IMR-90 (cell line): ENCODE results near the gene KBTBD12. TPM values are rescaled to one million over a fixed set of nuclear protein-coding genes. Genes with fewer than 3 reads are reported as not detected.
A peak's percentile ranks its signal among the peaks of the same experiment; 100 is the strongest.

Experiments used
- ATAC-seq: fragments of 200-7000 bp; cut with Tn5 transposase; 2 replicates; pipeline ENCODE4 v1.9.1; 2020; ENCODE audit warnings: low read depth, mild to moderate bottlenecking, moderate library complexity
- BruUV-seq: library from RNA; stranded (reverse); fragments of 400-500 nt; replicated peaks from 2 replicates; lab custom pipeline; 2021; lab: Mats Ljungman, UMichigan
- CTCF ChIA-PET: fragments of 300-600 bp; formaldehyde crosslinking; extraction: SDS; loops from one replicate; lab custom pipeline; 2021; ENCODE audit warnings: antibody characterized with exemption; lab: Yijun Ruan, JAX
- POLR2A ChIA-PET: fragments of 300-600 bp; sonication (Branson Sonifier 250); formaldehyde crosslinking; loops from one replicate; lab custom pipeline; 2022; ENCODE audit warnings: antibody characterized with exemption; ENCODE audit not compliant: unreplicated experiment; lab: Charles Lee
- DNase-seq: peaks from one replicate; pipeline ENCODE4 v3.0.0; 2013
- H2AFZ ChIP-seq: replicated peaks from 2 replicates; pipeline ENCODE3; 2013; ENCODE audit warnings: low read length, mild to moderate bottlenecking; ENCODE audit not compliant: poor library complexity
- H2AK5ac ChIP-seq: 2 replicates; pipeline ENCODE4 v1.6.1; 2013; ENCODE audit warnings: low read depth, low read length, inconsistent platforms
- H2AK9ac ChIP-seq: replicated peaks from 2 replicates; pipeline ENCODE3; 2013; ENCODE audit warnings: mild to moderate bottlenecking, low read depth, low read length, moderate library complexity; ENCODE audit not compliant: poor library complexity
- H2BK120ac ChIP-seq: 2 replicates; pipeline ENCODE4 v1.6.1; 2013; ENCODE audit warnings: low read depth, low read length, inconsistent platforms
- H2BK15ac ChIP-seq: 3 replicates; pipeline ENCODE4 v1.6.1; 2013; ENCODE audit warnings: low read depth, low read length, inconsistent platforms
- H2BK20ac ChIP-seq: 2 replicates; pipeline ENCODE4 v1.6.1; 2013; ENCODE audit warnings: low read depth, mild to moderate bottlenecking, inconsistent platforms, low read length, moderate library complexity
- H2BK5ac ChIP-seq: 2 replicates; pipeline ENCODE4 v1.6.1; 2013; ENCODE audit warnings: mild to moderate bottlenecking, low read depth, low read length, inconsistent platforms; ENCODE audit not compliant: poor library complexity, severe bottlenecking
- H3K14ac ChIP-seq: replicated peaks from 2 replicates; pipeline ENCODE4 v1.6.1; 2013; ENCODE audit warnings: low read depth, low read length, inconsistent platforms
- H3K18ac ChIP-seq: 2 replicates; pipeline ENCODE4 v1.6.1; 2013; ENCODE audit warnings: low read depth, low read length, control low read depth
- H3K23ac ChIP-seq: 2 replicates; pipeline ENCODE4 v1.6.1; 2013; ENCODE audit warnings: low read depth, low read length, inconsistent platforms
- H3K27ac ChIP-seq: 2 replicates; pipeline ENCODE4 v1.5.1; 2013; ENCODE audit warnings: mild to moderate bottlenecking, control low read depth, low read length; ENCODE audit not compliant: insufficient read depth
- H3K27me3 ChIP-seq: 2 replicates; pipeline ENCODE4 v1.6.1; 2013; ENCODE audit warnings: low read length; ENCODE audit not compliant: control insufficient read depth, insufficient read depth
- H3K36me3 ChIP-seq: 2 replicates; pipeline ENCODE4 v1.6.1; 2013; ENCODE audit warnings: low read length, mixed read lengths; ENCODE audit not compliant: control insufficient read depth, insufficient read depth
- H3K4ac ChIP-seq: 2 replicates; pipeline ENCODE4 v1.6.1; 2013; ENCODE audit warnings: low read depth, low read length, inconsistent platforms
- H3K4me1 ChIP-seq: 2 replicates; pipeline ENCODE4 v1.6.1; 2013; ENCODE audit warnings: low read length, mixed read lengths; ENCODE audit not compliant: control insufficient read depth, insufficient read depth
- H3K4me2 ChIP-seq: 2 replicates; pipeline ENCODE4 v1.6.1; 2013; ENCODE audit warnings: low read depth, mild to moderate bottlenecking, control low read depth, low read length, moderate library complexity
- H3K4me3 ChIP-seq: 2 replicates; pipeline ENCODE4 v1.5.1; 2013; ENCODE audit warnings: low read depth, mild to moderate bottlenecking, control low read depth, low read length, moderate library complexity; ENCODE audit not compliant: insufficient read depth
- H3K56ac ChIP-seq: 2 replicates; pipeline ENCODE4 v1.6.1; 2013; ENCODE audit warnings: low read length, inconsistent platforms; ENCODE audit not compliant: insufficient read depth; ENCODE audit errors: extremely low read depth
- H3K79me1 ChIP-seq, 2 experiments: 2 replicates each; pipeline ENCODE4 v1.6.1; 2013; ENCODE audit warnings: low read length in 2 of 2, inconsistent platforms in 1 of 2, low read depth in 1 of 2
- H3K9ac ChIP-seq: 2 replicates; pipeline ENCODE4 v1.6.1; 2013; ENCODE audit warnings: low read depth, low read length, control low read depth
- H3K9me1 ChIP-seq: 2 replicates; pipeline ENCODE4 v1.6.1; 2013; ENCODE audit warnings: low read length, inconsistent platforms; ENCODE audit not compliant: insufficient read depth
- H3K9me3 ChIP-seq: 2 replicates; pipeline ENCODE4 v1.6.1; 2013; ENCODE audit warnings: low read length; ENCODE audit not compliant: control insufficient read depth, insufficient read depth
- H4K20me1 ChIP-seq: 2 replicates; pipeline ENCODE4 v1.6.1; 2013; ENCODE audit warnings: low read length, inconsistent platforms; ENCODE audit not compliant: insufficient read depth
- H4K5ac ChIP-seq: 2 replicates; pipeline ENCODE4 v1.6.1; 2013; ENCODE audit warnings: mild to moderate bottlenecking, low read depth, low read length, control low read depth
- H4K8ac ChIP-seq, 2 experiments: 2 replicates each; pipeline ENCODE4 v1.6.1; 2013; ENCODE audit warnings: low read depth in 2 of 2, low read length in 2 of 2, control low read depth in 1 of 2, inconsistent platforms in 1 of 2
- H4K91ac ChIP-seq: 2 replicates; pipeline ENCODE4 v1.6.1; 2013; ENCODE audit warnings: low read depth, low read length, inconsistent platforms; ENCODE audit not compliant: insufficient read depth
- CHD1 ChIP-seq: IDR thresholded peaks from 2 replicates; pipeline ENCODE4 v1.6.1; 2012; ENCODE audit warnings: low read depth, low read length, improper control_type of control experiment
- ELK1 ChIP-seq: fragments of 150-350 bp; IDR thresholded peaks from 2 replicates; pipeline ENCODE4 v1.6.1; 2016; ENCODE audit warnings: low read depth, mild to moderate bottlenecking, low read length, moderate library complexity, borderline replicate concordance
- RAD21 ChIP-seq: IDR thresholded peaks from 2 replicates; pipeline ENCODE4 v1.6.1; 2012; ENCODE audit warnings: low read length, improper control_type of control experiment
- RCOR1 ChIP-seq: IDR thresholded peaks from 2 replicates; pipeline ENCODE4 v1.6.1; 2012; ENCODE audit warnings: mild to moderate bottlenecking, low read length, improper control_type of control experiment; ENCODE audit not compliant: insufficient replicate concordance
- RFX5 ChIP-seq: IDR thresholded peaks from 2 replicates; pipeline ENCODE4 v1.8.0; 2012; ENCODE audit warnings: low read depth, mild to moderate bottlenecking, low read length, moderate library complexity
- SMC3 ChIP-seq: fragments of 150-350 bp; IDR thresholded peaks from 2 replicates; pipeline ENCODE4 v1.6.1; 2016; ENCODE audit warnings: low read depth, mild to moderate bottlenecking, antibody characterized with exemption, low read length, moderate library complexity
- WGBS, 2 experiments: methylation state at CpG; one replicate each; pipeline versions ENCODE4 v1.1.5 to v1.1.7; 2013; ENCODE audit warnings: missing lambda C conversion rate in 2 of 2; ENCODE audit not compliant: insufficient read length in 1 of 2; ENCODE audit errors: extremely low coverage in 2 of 2; 5-methylcytosine and 5-hydroxymethylcytosine counted together
- dilution Hi-C: fragments of 300-500 bp; cut with HindIII; formaldehyde crosslinking; loops from one replicate; pipeline ENCODE4 v1.14.3; 2018; ENCODE audit warnings: low sequenced_read_pairs; ENCODE audit not compliant: unreplicated experiment
- in situ Hi-C: fragments of 300-500 bp; cut with MboI; formaldehyde crosslinking; loops from 3 replicates; pipeline ENCODE4 v1.14.3; 2019; ENCODE audit warnings: low sequenced_read_pairs, inconsistent platforms, mixed read lengths
- intact Hi-C: fragments of 100-400 bp; cut with micrococcal nuclease; formaldehyde crosslinking; loops from 2 replicates; pipeline ENCODE4 v1.10.0; 2022
- polyA plus RNA-seq, 3 experiments: library from polyadenylated mRNA; depleted of rRNA; stranded (reverse); fragments of >200 nt; gene quantifications; 2 replicates each; pipeline ENCODE4 v1.2.3, GENCODE V29; 2012; ENCODE audit warnings: low replicate concordance in 1 of 3
- total RNA-seq: library from RNA; depleted of rRNA; stranded (reverse); fragments of >200 nt; gene quantifications from 2 replicates; pipeline ENCODE4 v1.2.3, GENCODE V29; 2012

Gene KBTBD12
- total and polyA plus RNA-seq, 2 of the 4 experiments (the other 2 are of a cell fraction) = not detected

DNA sequence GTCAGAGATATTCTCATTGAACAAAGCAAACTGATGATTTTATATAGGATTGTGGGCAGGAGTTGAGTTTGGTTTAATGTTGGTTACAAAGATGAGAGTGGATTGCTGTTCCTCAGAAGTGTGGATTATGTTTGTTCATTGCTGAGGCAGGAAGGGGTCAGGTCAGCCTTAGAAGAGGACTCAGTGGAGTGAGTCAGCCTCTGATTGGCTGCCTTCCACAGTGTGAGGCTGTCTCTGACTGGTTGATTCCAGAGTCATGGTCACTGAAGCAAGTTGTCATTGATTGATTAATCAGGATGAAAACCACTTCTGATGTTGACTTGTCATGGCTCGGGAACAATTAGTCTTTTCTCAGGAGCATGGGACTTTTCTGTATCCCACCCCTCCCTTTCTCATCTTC is 36.2 kb downstream of the KBTBD12 start:
- Histone ChIP-seq H3K9ac (no peak overlapping the region), H2AK5ac (no peak overlapping the region), H3K9me3 (no peaks in the 10 kb centered on the region), H3K79me1 (no peaks in the 10 kb centered on the region), H4K91ac (no peak overlapping the region), H3K9me1 (no peaks in the 10 kb centered on the region), H3K18ac (no peak overlapping the region), H3K4me1 (0 out of 2 replicates have a peak, but pooled peaks cover 3% of the 10 kb centered on the region), H4K20me1 (no peaks in the 10 kb centered on the region), H3K14ac (no peak overlapping the region), H2BK120ac (no peak overlapping the region), H3K27ac (no peak overlapping the region), H3K36me3 (no peaks in the 10 kb centered on the region), H3K56ac (no peak overlapping the region), H3K4me2 (no peak overlapping the region), H3K4me3 (no peak overlapping the region), H4K8ac (no peak overlapping the region), H4K5ac (no peak overlapping the region), H3K27me3 (peaks cover 16% of the 10 kb centered on the region), H3K4ac (no peak overlapping the region), H2BK5ac (no peak overlapping the region), H2AFZ (no peak overlapping the region), H2BK20ac (no peak overlapping the region), H2BK15ac (no peak overlapping the region), H2AK9ac (no peak overlapping the region), H3K23ac (no peak overlapping the region)
- intact Hi-C loops = loop anchor here (5.0 kb wide), 1 partner anchor 94 kb away; no protein-coding TSS in a partner anchor
- ChIA-PET CTCF (no interaction called here), POLR2A (no interaction called here)
- ATAC-seq (peak; percentile 66; the same call in 1 of the 2 replicates), DNase-seq (peak; percentile 54)
- in situ Hi-C loops = no loop called here
- no peak for TF ChIP-seq RFX5
- no peak for TF ChIP-seq SMC3
- TF ChIP-seq RAD21 = no peak
- no peak for TF ChIP-seq CHD1
- no peak for TF ChIP-seq RCOR1
- no peak for TF ChIP-seq ELK1
- whole genome bisulfite sequencing, 2 experiments = no CpG with 5 or more reads among the region's 1 CpG
- no TSS peak for BruUV-seq
- dilution Hi-C loops = no loop called here
